Upper lobe of right lung (tissue), 1 donor: ENCODE results near the gene PTPRM. TPM values are rescaled to one million over a fixed set of nuclear protein-coding genes. Genes with fewer than 3 reads are reported as not detected.

Experiments used
- ATAC-seq: fragments of 200-7000 bp; cut with Tn5 transposase; one replicate; pipeline ENCODE4 v1.9.1; 2020; ENCODE audit warnings: mild to moderate bottlenecking, moderate library complexity
- DNase-seq: peaks from one replicate; pipeline ENCODE4 v3.0.0-alpha.2; 2020
- H3K27ac ChIP-seq: fragments of 200-600 bp; one replicate; pipeline ENCODE4 v1.8.0; 2022
- H3K27me3 ChIP-seq: fragments of 200-600 bp; one replicate; pipeline ENCODE4 v1.8.0; 2022; ENCODE audit warnings: mild to moderate bottlenecking
- H3K36me3 ChIP-seq: fragments of 200-600 bp; one replicate; pipeline ENCODE4 v1.8.0; 2022
- H3K4me1 ChIP-seq: fragments of 200-600 bp; one replicate; pipeline ENCODE4 v1.8.0; 2022
- H3K4me3 ChIP-seq: fragments of 200-600 bp; one replicate; pipeline ENCODE4 v1.8.0; 2022; ENCODE audit warnings: mild to moderate bottlenecking
- H3K9me3 ChIP-seq: fragments of 200-600 bp; one replicate; pipeline ENCODE4 v1.8.0; 2022
- intact Hi-C: fragments of 100-400 bp; cut with DNase I; formaldehyde crosslinking; loops from one replicate; pipeline ENCODE4 v1.11.0; 2022
- total RNA-seq: library from RNA; stranded (reverse); fragmentation: NEBNext Ultra II Directional; extraction: Animal tissue kit (Norgen Biotek cat#: 25700); gene quantifications from one replicate; pipeline ENCODE4 v1.2.1, GENCODE V29; 2021
- TF ChIP-seq, protein P1 (sequence below): fragments of 200-600 bp; IDR thresholded peaks from one replicate; pipeline ENCODE4 v1.8.0; 2022; ENCODE audit warnings: antibody characterized with exemption
- donor health status: DM: no; HTN: yes; CAD: no; lungs with severe emphysema.

PTPRM gene
- total RNA-seq, 1 donor from 2014 or later, result 99.3 TPM

DNA sequence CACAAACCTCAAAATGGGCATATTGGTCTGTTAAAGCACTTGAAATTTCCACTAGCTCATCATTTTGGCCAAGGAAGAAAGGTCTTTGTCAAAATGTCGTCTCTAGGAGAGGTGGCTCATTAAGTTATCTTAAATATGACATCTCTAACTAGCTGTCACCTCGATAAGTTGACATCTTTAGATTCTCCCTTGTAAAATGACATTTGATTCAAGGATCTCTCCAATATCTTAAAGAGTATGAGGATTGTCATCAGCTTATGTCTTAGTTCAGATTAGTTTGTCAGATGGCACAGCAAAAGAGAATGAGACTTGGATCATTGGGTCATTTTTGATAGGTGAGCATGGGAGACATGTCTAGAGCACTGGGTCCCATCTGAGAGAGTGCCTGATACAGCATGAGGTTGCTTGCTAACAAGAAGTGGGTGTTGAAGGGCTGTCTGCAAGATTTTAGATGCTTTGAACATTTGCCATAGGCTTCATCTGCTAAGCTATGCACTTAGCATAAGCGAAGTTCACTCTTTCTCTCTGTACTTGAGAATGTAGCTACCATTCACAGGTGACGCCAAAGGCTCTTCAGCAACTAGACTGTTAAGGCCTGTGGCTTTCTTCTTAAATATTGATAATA is 12.9 kb downstream of the PTPRM start:
- intact Hi-C loops, result no loop called here
- H3K4me1 ChIP-seq, result peaks cover 17% of the 10 kb centered on the region
- no peak overlapping the region for H3K27ac ChIP-seq
- no peak for DNase-seq
- H3K9me3 ChIP-seq, result no peaks in the 10 kb centered on the region
- H3K36me3 ChIP-seq, result no peaks in the 10 kb centered on the region
- ATAC-seq, result no peak
- H3K27me3 ChIP-seq, result no peaks in the 10 kb centered on the region
- no peak overlapping the region for H3K4me3 ChIP-seq
- TF ChIP-seq, protein P1, sequence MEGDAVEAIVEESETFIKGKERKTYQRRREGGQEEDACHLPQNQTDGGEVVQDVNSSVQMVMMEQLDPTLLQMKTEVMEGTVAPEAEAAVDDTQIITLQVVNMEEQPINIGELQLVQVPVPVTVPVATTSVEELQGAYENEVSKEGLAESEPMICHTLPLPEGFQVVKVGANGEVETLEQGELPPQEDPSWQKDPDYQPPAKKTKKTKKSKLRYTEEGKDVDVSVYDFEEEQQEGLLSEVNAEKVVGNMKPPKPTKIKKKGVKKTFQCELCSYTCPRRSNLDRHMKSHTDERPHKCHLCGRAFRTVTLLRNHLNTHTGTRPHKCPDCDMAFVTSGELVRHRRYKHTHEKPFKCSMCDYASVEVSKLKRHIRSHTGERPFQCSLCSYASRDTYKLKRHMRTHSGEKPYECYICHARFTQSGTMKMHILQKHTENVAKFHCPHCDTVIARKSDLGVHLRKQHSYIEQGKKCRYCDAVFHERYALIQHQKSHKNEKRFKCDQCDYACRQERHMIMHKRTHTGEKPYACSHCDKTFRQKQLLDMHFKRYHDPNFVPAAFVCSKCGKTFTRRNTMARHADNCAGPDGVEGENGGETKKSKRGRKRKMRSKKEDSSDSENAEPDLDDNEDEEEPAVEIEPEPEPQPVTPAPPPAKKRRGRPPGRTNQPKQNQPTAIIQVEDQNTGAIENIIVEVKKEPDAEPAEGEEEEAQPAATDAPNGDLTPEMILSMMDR, result no peak

DNA sequence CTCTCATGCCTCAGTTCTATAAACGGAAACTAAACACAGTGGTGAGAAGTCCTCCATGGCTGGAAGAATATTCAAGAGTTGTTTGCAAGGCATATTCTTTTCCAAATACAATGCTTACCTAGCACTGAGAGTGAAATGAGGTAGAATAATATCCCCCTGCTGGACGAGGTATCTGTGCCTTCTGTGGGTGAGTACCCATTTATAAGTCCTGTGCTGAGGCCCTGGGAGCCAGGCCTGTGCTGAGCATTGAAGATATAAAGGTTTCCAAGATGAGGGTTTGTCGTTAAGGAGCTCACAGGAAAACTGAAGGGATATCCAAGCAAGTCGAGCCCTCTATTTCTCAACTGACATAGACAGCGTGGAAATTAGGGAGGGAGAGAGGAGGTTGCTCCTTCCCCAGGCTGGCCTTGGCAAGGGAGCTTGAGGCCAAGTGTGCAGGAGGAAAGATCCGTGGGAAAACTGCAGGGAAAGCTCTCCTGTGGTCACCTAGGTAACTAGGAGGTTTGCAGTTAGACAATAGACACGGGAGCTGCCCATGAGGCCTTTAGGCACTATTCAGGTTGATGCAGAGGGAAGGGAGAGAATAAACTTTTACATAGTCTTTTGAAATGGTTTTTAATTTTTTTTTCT is 17.6 kb downstream of the PTPRM start:
- Histone ChIP-seq H3K36me3 (no peaks in the 10 kb centered on the region), H3K4me1 (peaks cover 13% of the 10 kb centered on the region), H3K9me3 (no peaks in the 10 kb centered on the region), H3K27ac (no peak overlapping the region), H3K27me3 (no peaks in the 10 kb centered on the region), H3K4me3 (no peak overlapping the region)
- no peak for ATAC-seq
- intact Hi-C loops, result no loop called here
- DNase-seq, result no peak
- TF ChIP-seq, protein P1, result no peak

DNA sequence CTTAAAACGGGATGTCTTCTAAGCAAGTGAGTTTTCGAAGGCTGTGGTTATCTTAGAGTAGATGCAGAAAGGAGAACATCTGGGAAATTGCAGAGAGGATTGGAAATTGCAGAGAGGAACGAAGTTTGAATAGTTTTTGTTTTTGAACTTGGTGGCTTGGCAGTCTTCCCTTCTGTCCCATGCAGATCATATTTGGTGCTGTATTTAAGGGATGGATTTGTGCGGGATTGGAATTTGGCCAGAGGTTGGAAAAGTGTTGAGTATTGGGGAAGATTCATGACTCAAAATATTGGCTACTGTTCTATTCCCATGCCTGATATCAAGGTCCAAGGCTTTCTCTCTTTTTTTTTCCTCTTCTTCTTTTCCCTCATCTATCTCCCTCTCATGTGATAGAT is 18.2 kb downstream of the PTPRM start:
- TF ChIP-seq, protein P1, result no peak
- H3K36me3 ChIP-seq, result no peaks in the 10 kb centered on the region
- no peak overlapping the region for H3K27ac ChIP-seq
- H3K27me3 ChIP-seq, result no peaks in the 10 kb centered on the region
- H3K4me1 ChIP-seq, result peaks cover 13% of the 10 kb centered on the region
- intact Hi-C loops, result no loop called here
- no peak for ATAC-seq
- H3K4me3 ChIP-seq, result no peak overlapping the region
- no peak for DNase-seq
- no peaks in the 10 kb centered on the region for H3K9me3 ChIP-seq

DNA sequence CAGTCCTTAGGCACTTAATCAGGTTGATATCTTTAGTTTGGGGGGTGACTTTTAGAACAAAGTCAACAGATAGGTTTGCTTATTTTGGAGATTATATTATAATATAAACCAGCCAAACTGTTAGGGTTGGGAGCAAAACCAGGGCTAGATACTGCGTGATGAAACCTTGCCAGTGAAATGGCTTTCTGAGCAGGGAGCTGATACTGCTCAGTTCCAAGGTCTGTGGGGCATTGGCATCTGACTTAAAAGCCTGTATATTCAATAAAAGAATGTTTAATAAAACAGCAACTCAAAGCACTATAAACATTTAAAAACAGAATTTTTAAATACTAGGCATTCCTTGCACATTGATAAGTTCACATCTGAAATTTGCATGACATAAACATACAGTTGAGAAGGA is 19.3 kb downstream of the PTPRM start:
- no peaks in the 10 kb centered on the region for H3K36me3 ChIP-seq
- H3K4me1 ChIP-seq, result peaks cover 22% of the 10 kb centered on the region
- DNase-seq (no peak), ATAC-seq (no peak)
- no peak overlapping the region for H3K4me3 ChIP-seq
- no peaks in the 10 kb centered on the region for H3K9me3 ChIP-seq
- TF ChIP-seq, protein P1, result no peak
- no peaks in the 10 kb centered on the region for H3K27me3 ChIP-seq
- H3K27ac ChIP-seq, result no peak overlapping the region
- intact Hi-C loops, result no loop called here

DNA sequence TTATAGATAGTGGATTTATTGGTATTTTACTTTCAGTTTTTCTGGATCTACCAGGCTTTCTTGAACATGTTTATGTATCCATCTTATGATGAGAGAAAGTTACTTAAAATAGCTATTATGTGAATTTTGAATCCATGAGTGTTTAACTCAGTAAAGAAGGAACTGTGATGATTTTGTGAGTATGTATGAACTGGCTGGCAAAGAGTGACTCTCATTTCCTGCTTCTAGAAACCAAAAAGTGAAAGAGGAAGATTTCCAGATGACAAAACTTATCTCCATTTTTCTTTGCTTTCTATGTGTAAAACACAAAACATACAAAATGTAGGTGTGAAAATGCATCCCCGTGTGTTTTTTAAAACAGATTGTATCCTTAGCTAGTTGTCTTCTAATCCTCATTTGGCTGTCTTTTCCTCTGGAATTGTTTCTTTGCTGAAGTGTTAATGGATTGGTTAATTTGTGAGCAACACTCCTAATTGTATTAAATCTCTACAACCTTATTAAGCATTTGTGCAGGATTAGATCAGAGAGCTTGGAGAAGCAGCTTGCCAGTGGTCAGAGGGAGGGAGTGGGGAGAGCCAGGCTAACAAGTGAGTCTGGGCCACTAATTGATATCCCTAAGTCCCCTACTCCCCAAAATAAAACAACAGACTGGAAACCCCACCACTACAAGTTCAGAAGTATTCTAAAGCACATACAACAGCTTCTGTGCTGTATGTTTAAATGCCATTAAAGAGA is 23.9 kb downstream of the PTPRM start:
- no peak for DNase-seq
- TF ChIP-seq, protein P1, result no peak
- Histone ChIP-seq H3K27me3 (no peaks in the 10 kb centered on the region), H3K4me3 (no peak overlapping the region), H3K9me3 (no peaks in the 10 kb centered on the region), H3K27ac (no peak overlapping the region), H3K36me3 (no peaks in the 10 kb centered on the region), H3K4me1 (peaks cover 14% of the 10 kb centered on the region)
- intact Hi-C loops, result no loop called here
- no peak for ATAC-seq
